SK-N-MC (cell line): ENCODE data around the gene MED27.
"Not testable (repeated sequence)": the region's sequence is repeated elsewhere in the genome, so short reads cannot be mapped to it uniquely, and the experiment has no call there.

Experiments
- DNase-seq: peaks from one replicate; pipeline ENCODE4 v3.0.0-alpha.2; 2011; ENCODE audit warnings: low read depth, low spot score
- H3K27ac ChIP-seq: fragments of 200-600 bp; sonication (generic); 2 replicates; pipeline ENCODE4 v1.5.1; 2016; ENCODE audit warnings: mixed run types
- H3K36me3 ChIP-seq: fragments of 200-600 bp; sonication (generic); 2 replicates; pipeline ENCODE4 v1.6.1; 2017; ENCODE audit warnings: antibody characterized with exemption, low read length, mixed read lengths; ENCODE audit not compliant: insufficient read depth
- H3K4me3 ChIP-seq: fragments of 200-600 bp; sonication (generic); 2 replicates; pipeline ENCODE4 v1.5.1; 2016
- H3K9ac ChIP-seq: fragments of 200-600 bp; sonication (generic); 2 replicates; pipeline ENCODE4 v1.8.0; 2017; ENCODE audit warnings: mixed run types, mixed read lengths; ENCODE audit not compliant: insufficient read length
- H3K9me3 ChIP-seq: fragments of 200-600 bp; sonication (generic); 2 replicates; pipeline ENCODE4 v1.6.1; 2017; ENCODE audit warnings: low read depth, mild to moderate bottlenecking, antibody characterized with exemption, low read length, moderate library complexity, mixed read lengths
- EZH2 ChIP-seq: fragments of 200-600 bp; sonication (generic); IDR thresholded peaks from one replicate; pipeline ENCODE4 v1.6.1; 2017; ENCODE audit warnings: antibody characterized with exemption
- FOXP2 ChIP-seq: optimal IDR thresholded peaks from 2 replicates; pipeline ENCODE3; 2011; ENCODE audit warnings: mild to moderate bottlenecking, moderate library complexity; ENCODE audit not compliant: insufficient read depth; ENCODE audit errors: extremely low read length, control extremely low read depth
- POLR2AphosphoS5 ChIP-seq: IDR thresholded peaks from 2 replicates; pipeline ENCODE4 v1.6.1; 2012; ENCODE audit warnings: mild to moderate bottlenecking, low read depth, low read length, borderline replicate concordance

MED27 gene

GRCh38 chr9:132011309-132011708 is 68.4 kb downstream of the MED27 start:
- TF ChIP-seq POLR2AphosphoS5 = no peak
- no peak for TF ChIP-seq FOXP2
- no peak for TF ChIP-seq EZH2
- no peak overlapping the region for H3K4me3 ChIP-seq
- no peak overlapping the region for H3K27ac ChIP-seq
- DNase-seq = no peak
- no peaks in the 10 kb centered on the region; the same call in 1 of the 2 replicates for H3K36me3 ChIP-seq
- H3K9ac ChIP-seq = no peak overlapping the region
- no peaks in the 10 kb centered on the region for H3K9me3 ChIP-seq

GRCh38 chr9:132010201-132010600 is 69.5 kb downstream of the MED27 start:
- not testable (repeated sequence) for H3K36me3 ChIP-seq, H3K9me3 ChIP-seq, H3K27ac ChIP-seq, H3K4me3 ChIP-seq, DNase-seq, H3K9ac ChIP-seq

GRCh38 chr9:132008855-132009812 is 70.5 kb downstream of the MED27 start:
- no peak for DNase-seq
- H3K9me3 ChIP-seq = no peaks in the 10 kb centered on the region
- TF ChIP-seq EZH2 = no peak
- TF ChIP-seq POLR2AphosphoS5 = no peak
- TF ChIP-seq FOXP2 = no peak
- no peak overlapping the region for H3K9ac ChIP-seq
- H3K4me3 ChIP-seq = no peak overlapping the region
- no peaks in the 10 kb centered on the region; the same call in 1 of the 2 replicates for H3K36me3 ChIP-seq
- H3K27ac ChIP-seq = no peak overlapping the region

- no peak for DNase-seq
- TF ChIP-seq POLR2AphosphoS5 (no peak), FOXP2 (no peak), EZH2 (no peak)
- H3K4me3 ChIP-seq = no peak overlapping the region
- no peaks in the 10 kb centered on the region; the same call in 1 of the 2 replicates for H3K36me3 ChIP-seq
- H3K27ac ChIP-seq = 0 out of 2 replicates have a peak overlapping the region, but pooled peaks have one; percentile 7
- H3K9ac ChIP-seq = no peak overlapping the region
- H3K9me3 ChIP-seq = no peaks in the 10 kb centered on the region
These were observed 71.4 kb downstream of the MED27 start for GRCh38 chr9:132008184-132008803.

- Histone ChIP-seq H3K9ac (no peak overlapping the region), H3K9me3 (no peaks in the 10 kb centered on the region), H3K36me3 (no peaks in the 10 kb centered on the region), H3K4me3 (peak overlapping the region; percentile 11; the same call in 1 of the 2 replicates), H3K27ac (peak overlapping the region; percentile 96; the same call in 1 of the 2 replicates)
- no peak for DNase-seq
- TF ChIP-seq EZH2 (no peak), FOXP2 (no peak), POLR2AphosphoS5 (no peak)
These were observed 72.2 kb downstream of the MED27 start for GRCh38 chr9:132007371-132008025.

- no peaks in the 10 kb centered on the region for H3K9me3 ChIP-seq
These were observed 72.8 kb downstream of the MED27 start for GRCh38 chr9:132006677-132007370.

GRCh38 chr9:132005899-132006298 is 73.8 kb downstream of the MED27 start:
- peak overlapping the region; percentile 47 for H3K4me3 ChIP-seq
- H3K27ac ChIP-seq = peak overlapping the region; percentile 96
- peak overlapping the region; percentile 41 for H3K9ac ChIP-seq
- DNase-seq = no peak
- H3K36me3 ChIP-seq = no peaks in the 10 kb centered on the region
- TF ChIP-seq FOXP2 (no peak), POLR2AphosphoS5 (no peak), EZH2 (no peak)
- no peaks in the 10 kb centered on the region for H3K9me3 ChIP-seq

More at GRCh38 chr9:132006677-132007370, 72.8 kb downstream of the MED27 start:
- DNase-seq = peak; percentile 58
- no peak for TF ChIP-seq POLR2AphosphoS5
- no peak for TF ChIP-seq FOXP2
- no peak for TF ChIP-seq EZH2
- Histone ChIP-seq H3K9ac (no peak overlapping the region), H3K27ac (peak overlapping the region; percentile 96), H3K36me3 (no peaks in the 10 kb centered on the region), H3K4me3 (peak overlapping the region; percentile 11; the same call in 1 of the 2 replicates)
